Measurements from ENCODE around the gene OR2Z1.

Gene OR2Z1

GRCh38 chr19:8682472-8682871, 39.0 kb upstream of the OR2Z1 start:
- TF ChIP-seq CTCF (IDR thresholded peaks at IDR 0.05; ENCODE audit: low read depth, low read length, missing control alignments): no peak
- H3K4me3 ChIP-seq (replicated peaks; ENCODE audit: low read depth, low read length): no peak overlapping the region
- no peak for DNase-seq (ENCODE audit: extremely low read depth, low read depth)

DNA sequence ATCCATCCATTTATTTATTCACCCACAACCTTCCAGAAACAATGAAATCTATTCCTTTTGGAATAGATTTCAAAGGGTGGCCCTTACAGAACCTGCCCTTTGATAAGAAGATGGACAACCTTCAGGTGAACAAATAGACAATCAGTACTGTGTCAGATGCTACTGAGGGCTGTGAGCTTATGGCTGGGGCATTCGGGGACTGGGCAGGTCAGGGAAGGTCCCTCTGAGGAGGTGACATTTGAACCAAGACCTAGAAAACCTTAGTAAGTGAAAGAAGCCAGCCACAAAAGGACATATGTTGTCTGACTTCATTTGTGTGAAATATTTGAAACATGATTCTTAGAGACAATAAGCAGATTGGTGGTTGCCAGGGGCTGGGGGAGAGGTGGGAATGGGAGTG, 38.5 kb upstream of the OR2Z1 start:
- H3K4me3 ChIP-seq (replicated peaks; ENCODE audit: low read depth, low read length): no peak overlapping the region
- no peak for TF ChIP-seq CTCF (IDR thresholded peaks at IDR 0.05; ENCODE audit: low read depth, low read length, missing control alignments)
- DNase-seq (ENCODE audit: extremely low read depth, low read depth): no peak

DNA sequence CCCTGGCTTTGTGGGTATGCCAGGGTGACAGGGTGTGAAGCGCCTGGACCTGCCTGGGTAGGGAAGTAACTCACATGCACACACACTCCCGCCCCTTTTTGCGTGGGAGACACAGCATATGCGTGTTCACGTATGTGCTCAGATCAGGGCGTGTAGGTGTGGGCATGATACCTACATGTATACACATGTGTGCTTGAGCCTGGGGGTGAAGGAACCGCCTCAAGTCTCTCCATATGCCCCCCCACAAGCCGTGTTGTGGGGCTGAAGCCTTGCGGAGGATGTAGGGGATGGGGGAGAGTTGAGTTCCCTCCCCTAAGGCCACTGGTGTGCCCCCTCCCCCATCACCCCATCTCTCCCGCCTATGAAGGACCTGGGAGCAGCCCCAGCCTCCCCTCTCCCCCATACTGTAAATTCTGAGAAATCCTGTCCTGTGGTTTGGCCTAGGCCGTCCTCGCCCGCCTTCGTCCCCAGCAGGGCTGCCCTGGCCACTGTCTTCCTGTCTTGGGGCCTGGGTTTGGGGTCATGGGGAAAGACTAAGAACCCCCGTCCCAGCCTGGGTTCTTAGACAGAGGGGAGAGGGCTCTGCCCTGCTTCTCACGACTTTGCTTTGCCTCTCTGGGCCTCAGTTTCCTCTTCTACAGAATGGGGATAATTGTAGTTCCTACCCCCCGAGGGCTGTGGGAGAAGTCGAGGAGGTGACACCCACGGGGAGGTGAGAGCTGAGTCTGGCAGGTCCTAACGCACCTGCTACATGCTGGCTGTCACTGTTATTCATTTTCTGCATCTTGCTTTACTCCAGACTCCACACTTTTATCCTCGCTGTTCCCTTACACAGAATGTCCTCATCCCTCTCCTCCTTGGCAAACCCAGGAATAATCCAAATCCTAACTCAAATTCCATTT, 37.2 kb upstream of the OR2Z1 start:
- TF ChIP-seq CTCF (IDR thresholded peaks at IDR 0.05; ENCODE audit: low read depth, low read length, missing control alignments): no peak
- DNase-seq (ENCODE audit: extremely low read depth, low read depth): no peak
- H3K4me3 ChIP-seq (replicated peaks; ENCODE audit: low read depth, low read length): no peak overlapping the region

DNA sequence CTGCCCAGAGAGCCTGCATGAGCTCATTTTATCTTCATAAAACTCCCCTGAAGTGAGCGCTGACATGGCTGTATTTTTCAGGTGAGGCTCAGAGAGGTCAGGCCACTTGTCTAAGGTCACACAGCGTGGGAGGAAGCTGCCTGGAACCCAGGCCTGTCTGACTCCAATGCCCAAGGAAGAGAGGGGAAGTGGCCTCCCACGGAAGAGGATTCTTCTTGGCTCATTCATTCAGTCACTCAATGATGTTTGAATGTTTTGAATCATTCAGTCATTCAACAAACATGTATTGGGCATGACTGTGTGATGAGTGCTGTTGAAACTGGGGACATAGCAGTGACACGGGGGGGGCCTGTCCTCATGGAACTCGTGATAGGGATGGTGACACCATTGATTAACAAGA, 34.9 kb upstream of the OR2Z1 start:
- no peak for TF ChIP-seq CTCF (IDR thresholded peaks at IDR 0.05; ENCODE audit: low read depth, low read length, missing control alignments)
- no peak overlapping the region for H3K4me3 ChIP-seq (replicated peaks; ENCODE audit: low read depth, low read length)
- no peak for DNase-seq (ENCODE audit: extremely low read depth, low read depth)

GRCh38 chr19:8688930-8689329, 32.5 kb upstream of the OR2Z1 start:
- DNase-seq (ENCODE audit: extremely low read depth, low read depth): no peak
- H3K4me3 ChIP-seq (replicated peaks; ENCODE audit: low read depth, low read length): no peak overlapping the region
- no peak for TF ChIP-seq CTCF (IDR thresholded peaks at IDR 0.05; ENCODE audit: low read depth, low read length, missing control alignments)

- no peak overlapping the region for H3K4me3 ChIP-seq (replicated peaks; ENCODE audit: low read depth, low read length)
- no peak for TF ChIP-seq CTCF (IDR thresholded peaks at IDR 0.05; ENCODE audit: low read depth, low read length, missing control alignments)
- no peak for DNase-seq (ENCODE audit: extremely low read depth, low read depth)
Measured at GRCh38 chr19:8690753-8691539, 30.5 kb upstream of the OR2Z1 start.

Data from HFF-Myc (cell line).